GM18861 (cell line): ENCODE results near the gene CALHM3.
"Not testable (repeated sequence)": the region's sequence is repeated elsewhere in the genome, so short reads cannot be mapped to it uniquely, and the experiment has no call there.

Experiments
- ATAC-seq: cut with Tn5 transposase; IDR thresholded peaks from one replicate; pipeline ENCODE4 v1.9.1; 2021; ENCODE audit not compliant: unreplicated experiment

The CALHM3 gene, protein sequence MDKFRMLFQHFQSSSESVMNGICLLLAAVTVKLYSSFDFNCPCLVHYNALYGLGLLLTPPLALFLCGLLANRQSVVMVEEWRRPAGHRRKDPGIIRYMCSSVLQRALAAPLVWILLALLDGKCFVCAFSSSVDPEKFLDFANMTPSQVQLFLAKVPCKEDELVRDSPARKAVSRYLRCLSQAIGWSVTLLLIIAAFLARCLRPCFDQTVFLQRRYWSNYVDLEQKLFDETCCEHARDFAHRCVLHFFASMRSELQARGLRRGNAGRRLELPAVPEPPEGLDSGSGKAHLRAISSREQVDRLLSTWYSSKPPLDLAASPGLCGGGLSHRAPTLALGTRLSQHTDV

DNA sequence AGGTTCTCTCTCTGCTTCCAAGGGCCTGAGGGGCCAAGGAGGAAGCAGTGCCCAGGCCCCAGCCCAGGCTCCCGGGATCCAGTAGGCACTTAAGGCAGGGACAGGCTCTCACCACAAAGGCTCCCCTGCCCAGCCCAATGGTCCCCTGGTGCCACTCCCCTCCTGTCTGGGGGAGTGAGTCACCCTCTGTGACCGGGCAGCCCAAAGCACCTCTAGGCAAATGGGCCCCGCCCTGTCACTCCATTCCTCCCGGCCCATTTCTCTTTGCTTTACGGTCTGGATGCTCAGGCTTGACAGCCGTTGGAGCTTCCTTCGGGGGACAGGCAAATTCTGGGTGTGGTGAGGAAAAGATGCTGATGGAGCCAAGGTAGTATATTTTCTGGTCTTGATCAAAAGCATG lies at the start of gene CALHM3:
Gene CALHM3, minus strand, starts transcription at position 106 of the 400 bp plus-strand sequence. CDS start 208 bp downstream, outside the sequence.
- no peak for ATAC-seq

DNA sequence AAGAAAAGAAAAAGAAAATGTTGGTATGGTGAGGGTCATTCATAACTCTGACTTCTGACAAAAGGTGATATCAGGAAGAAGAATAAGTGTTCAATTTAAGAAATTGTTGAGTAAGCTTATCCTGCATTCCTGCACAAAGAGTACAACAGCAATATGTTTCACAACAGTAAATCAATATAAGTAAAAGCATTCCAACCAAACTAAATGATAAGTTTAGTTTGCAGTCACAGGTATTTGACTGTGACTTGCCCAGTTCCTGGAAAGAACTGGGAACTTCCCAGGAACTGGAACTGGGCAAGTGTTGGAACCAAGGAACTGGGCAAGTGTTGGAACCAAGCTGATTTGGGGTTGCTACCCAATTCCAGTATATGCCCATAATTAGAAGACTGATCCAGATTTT lies 49.5 kb upstream of the CALHM3 start:
- no peak for ATAC-seq

DNA sequence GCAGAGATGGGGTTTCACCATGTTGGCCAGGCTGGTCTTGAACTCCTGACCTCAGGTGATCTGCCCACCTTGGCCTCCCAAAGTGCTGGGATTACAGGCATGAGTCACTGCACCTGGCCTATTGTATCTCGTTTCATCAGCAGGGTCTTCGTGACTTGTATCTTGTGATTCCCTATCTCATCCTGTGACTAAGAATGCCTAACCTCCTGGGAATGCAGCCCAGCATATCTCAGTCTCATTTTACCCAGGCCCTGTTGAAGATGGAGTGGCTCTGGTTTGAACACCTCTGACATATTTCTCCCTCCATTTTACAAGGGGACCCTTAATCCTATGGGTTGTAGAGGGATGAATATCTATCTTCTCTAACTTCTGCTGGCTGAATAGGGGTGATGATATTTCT lies 48.4 kb upstream of the CALHM3 start:
- ATAC-seq: not testable (repeated sequence)

DNA sequence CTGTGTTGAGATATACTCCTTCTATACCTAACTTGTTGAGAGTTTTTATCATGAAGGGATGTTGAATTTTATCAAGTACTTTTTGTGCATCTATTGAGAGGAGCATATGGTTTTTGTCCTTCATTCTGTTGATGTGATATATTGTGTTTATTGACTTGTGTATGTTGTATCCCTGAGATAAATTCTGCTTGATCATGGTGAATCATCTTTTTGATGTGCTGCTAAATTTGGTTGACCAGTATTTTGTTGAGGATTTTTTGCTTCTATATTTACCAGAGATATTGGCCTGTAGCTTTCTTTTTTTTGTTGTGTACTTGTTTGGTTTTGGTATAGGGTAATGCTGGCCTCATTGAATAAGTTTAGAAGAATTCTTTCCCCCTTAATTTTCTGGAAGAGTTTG lies 46.9 kb upstream of the CALHM3 start:
- ATAC-seq: no peak

DNA sequence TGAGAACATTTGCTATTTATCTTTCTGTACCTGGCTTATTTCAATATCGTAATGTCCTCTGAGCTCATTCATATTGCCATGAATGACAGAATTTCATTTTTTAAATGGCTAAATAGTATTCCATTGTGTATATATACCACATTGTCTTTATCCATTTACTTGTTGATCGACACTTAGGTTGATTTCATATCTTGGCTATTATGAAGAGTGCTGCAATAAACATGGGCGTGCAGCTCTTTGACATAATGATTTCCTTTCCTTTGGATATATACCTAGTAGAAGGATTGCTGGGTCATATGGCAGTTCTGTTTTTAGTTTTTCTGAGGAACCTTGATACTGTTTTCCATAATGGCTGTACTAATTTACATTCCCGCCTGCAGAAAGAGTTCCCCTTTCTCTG lies 44.6 kb upstream of the CALHM3 start:
- no peak for ATAC-seq

DNA sequence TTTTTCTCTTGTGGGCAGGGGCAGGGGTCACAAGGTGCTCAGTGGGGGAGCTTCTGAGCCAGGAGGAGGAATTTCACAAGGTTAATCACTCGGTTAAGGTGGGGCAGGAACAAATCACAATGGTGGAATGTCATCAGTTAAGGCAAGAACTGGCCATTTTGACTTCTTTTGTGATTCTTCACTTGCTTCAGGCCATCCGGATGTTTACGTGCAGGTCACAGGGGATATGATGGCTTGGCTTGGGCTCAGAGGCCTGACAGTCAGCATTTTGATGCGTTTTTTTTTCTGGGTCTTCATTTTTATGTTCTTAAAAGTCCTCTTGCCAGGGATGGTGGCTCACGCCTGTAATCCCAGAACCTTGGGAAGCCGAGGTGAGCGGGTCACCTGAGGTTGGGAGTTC lies 43.0 kb upstream of the CALHM3 start:
- ATAC-seq: not testable (repeated sequence)

DNA sequence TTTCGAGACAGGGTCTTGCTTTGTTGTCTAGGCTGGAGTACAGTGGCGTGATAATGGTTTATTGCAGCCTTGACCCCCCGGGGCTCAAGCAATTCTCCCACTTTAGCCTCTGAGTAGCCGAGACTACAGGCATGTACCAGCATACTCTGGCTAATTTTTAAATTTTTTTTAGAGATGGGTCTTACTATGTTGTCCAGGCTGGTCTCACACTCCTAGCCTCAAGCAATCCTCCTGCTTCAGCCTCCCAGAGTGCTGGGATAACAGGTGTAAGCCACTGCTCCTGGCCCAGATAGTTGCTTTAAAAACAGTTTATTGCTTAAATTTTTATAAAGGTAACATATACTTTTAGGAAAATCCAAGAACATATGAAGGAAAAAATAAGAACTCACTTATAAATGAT lies 40.8 kb upstream of the CALHM3 start:
- no peak for ATAC-seq

DNA sequence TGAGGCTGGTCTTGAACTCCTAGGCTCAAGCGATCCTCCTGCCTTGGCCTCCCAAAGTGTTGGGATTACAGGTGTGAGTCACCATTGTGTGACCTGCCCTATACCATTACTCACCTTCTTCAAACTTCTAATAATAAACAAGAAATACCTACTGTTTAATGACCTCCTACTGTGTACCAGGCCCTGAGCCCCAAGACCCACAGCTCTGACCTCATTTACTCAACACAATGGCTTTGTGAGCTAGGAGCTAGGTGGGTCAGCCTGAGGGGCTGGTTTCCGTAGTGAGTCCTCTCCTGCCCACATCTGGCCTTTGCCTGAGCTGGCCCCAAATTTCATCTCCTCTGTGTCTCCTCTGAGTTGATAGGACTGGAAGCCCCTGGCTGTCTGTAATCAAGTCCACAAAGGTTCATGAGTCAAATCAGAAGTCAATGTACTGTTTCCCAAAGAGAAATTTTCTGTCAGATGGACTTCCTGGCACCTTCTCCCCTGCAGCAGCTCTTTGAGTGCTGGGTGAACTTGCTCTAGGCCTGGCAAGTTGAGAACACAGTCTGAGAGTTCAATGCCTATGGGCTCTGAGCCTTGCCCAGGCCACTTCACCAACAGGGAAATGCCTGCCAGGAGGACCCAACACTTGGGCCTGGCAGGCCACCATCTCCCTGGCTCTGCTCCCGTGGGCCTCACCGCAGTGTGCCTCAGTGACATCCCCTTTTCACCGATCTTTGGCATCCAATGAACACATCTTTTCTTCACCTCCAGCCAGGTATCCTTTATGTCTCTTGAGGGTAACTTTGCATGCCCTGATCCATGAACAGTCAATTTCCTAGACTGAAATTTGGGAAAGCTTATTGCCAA lies 38.4 kb upstream of the CALHM3 start:
- no peak for ATAC-seq

DNA sequence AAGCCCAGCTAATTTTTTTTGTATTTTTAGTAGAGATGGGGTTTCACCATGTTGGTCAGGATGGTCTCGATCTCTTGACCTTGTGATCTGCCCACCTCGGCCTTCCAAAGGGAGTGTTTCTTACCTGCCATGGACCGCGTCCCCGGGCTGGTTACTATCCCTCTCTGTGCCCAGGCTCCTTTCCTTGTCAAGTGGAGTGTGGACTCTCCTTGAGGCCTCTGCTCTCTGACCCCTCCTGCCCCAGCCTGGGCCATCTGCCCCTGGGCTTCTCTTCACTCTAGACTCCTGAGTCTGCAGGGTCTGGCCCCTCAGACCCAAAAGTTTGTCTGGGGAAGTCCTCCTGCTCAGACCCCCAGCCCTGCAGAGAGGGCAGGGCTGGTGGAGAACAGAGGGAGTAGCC lies 35.2 kb upstream of the CALHM3 start:
- no peak for ATAC-seq

DNA sequence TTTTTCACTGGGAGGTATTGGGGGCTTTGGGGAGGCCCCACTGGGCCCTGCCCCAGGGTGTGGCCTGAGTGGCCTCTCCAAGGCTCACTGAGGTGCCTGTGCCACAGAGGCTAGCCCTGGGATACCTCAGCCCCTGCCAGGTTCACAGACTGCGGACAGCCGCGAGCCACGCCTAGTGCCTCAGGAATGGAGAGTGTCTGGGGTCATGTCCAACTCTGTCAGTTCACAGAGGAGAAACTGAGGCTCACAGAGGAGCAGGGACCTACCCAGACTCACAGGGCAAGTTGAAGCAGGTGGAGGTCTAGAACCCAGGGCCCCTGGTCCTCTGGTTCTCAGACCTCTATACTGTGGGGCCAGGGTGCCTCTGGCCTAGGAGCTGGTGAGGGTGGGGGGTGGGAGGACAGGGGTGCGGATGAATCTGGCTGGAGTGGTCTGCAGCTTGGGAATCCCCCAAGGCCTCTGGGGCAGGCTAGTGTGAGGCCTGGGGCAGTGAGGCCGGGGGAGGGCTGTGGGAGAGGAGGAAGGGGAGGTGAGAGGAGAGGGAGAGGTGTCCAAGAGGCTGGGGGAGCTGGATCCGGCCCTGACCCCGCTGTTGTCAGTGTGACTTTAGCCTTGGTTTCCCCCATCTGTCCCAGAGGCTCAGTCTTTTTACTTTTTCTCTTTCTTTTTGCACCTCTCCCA lies 34.5 kb upstream of the CALHM3 start:
- ATAC-seq: no peak

DNA sequence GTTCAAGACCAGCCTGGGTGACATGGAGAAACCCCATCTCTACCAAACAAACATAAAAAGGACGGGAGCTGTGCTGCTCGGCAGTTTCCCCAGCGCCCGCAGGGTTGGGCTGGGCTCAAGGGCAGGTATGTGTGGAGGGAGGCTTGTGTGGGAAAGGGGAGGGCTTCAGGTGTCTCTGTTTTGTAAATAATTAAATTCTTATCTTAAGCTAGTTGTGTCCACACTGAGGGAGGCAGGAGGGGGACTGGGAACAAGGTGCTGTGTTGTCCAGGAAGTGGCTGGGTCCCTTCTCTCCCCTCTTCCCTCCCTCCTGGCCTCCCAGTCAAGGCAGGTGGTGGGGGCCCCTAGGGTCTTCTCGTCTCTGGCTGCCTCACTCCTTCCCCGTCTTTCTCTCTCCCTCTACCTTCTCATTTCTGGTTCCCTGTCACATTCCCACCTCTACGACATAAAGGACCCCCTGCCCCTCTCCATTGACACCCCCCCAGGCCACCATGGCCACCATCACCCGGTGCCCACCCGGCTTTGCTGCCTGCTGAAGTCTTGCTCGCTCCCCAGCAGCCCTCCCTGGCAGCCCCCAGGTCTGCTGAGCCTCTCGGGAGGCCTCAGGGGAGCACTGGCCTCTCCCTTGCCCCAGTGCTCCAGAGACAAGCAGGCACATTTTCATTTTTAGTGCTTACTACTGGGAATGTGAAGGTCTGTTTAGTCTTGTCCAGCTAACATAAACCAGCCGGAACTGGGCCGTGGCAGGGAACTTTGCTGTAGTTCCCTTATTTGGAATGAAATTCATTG lies 33.7 kb upstream of the CALHM3 start:
- no peak for ATAC-seq

DNA sequence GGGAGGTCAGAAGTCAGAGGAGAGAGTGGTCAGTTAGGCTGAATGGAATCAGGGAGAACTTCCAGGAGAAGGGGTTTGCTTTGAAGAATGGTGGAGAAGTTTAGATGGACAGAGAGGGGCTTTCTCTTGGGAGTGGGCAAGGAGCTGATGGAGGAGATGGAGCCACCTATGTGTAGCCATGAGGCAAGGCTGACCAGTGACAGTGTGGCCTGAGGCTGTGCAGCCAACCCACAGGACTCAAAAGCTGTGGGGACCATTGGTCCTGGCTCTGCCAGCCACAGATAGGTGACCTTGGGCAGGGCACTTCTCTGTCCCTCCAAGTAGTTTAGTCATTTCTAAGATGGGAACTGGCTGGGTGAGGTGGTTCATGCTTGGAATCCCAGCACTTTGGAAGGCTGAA lies 33.1 kb upstream of the CALHM3 start:
- no peak for ATAC-seq

DNA sequence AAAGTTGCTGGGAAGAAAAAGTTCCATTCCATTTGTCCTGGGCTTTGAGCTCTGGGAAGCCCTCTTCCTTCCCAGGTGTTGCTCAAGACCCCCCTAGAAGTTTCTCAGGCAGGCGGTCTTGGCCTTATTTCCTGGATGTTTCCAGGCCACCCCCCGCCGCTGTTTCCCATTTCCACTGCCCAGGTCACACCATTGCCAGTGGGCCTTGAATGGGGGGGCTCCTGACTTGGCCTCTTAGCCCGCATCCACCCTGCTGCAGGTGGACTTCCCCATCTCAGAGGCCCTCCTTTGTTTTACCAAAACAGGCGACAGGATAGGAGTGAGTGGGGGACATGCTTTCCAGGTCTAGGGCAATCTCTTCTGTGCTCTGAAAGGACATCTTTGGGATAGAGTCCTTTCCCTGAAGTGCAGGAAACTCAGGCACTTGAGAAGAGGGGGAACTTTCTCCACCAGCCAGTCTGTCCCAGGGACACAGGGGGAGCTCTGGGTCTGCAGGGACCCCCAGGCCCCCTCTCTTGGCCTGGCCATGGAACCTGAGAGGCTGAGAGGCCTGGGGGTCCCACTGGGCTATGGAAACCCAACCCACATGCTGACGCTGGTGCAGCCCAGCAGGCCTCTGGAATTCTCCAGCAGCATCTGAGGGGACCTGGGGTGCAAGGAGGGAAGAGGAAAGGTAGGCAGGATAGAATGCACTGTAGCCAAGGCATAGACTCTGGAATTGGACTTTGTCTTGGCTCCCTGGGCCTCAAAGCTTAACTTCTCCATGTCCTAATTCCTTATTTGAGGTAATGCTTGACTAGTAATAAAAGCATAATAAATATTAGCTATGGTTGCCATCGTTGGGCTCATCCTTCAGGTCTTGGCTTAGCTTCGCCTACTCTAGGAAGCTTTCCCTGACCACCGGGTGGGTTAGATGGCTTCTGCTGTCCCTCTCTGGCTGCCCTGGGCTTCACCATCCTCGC lies 32.0 kb upstream of the CALHM3 start:
- no peak for ATAC-seq

DNA sequence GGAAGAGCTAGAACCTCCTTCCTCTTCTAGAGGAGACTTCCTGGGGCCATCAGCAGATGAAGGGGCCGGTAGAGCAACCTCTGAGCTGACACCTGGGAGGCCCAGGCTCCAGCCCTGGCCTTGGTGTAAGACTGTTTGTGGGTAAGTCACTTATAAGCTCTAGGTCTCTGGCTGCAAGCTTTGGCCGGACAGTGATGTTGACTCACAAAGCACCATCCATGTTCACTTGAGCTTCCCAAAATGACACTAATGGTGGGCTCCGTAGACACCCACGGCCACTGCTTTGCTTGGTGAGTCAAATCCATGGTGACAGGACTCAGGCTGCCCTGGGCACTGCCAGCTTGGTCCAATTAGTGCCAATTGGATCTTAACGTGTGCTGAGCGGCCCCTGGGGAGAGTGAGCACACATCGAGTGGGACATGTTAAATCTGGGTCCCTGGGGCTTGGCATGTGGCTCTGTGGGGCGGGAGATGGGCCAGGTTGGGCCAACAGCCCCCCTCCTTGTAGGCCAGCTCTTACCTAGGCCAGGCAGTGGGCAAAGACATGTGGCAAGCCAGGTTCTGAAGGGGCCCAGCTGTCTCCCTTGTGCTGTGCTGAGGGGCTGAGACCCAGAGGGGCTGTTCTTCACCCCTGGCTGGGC lies 31.1 kb upstream of the CALHM3 start:
- no peak for ATAC-seq

DNA sequence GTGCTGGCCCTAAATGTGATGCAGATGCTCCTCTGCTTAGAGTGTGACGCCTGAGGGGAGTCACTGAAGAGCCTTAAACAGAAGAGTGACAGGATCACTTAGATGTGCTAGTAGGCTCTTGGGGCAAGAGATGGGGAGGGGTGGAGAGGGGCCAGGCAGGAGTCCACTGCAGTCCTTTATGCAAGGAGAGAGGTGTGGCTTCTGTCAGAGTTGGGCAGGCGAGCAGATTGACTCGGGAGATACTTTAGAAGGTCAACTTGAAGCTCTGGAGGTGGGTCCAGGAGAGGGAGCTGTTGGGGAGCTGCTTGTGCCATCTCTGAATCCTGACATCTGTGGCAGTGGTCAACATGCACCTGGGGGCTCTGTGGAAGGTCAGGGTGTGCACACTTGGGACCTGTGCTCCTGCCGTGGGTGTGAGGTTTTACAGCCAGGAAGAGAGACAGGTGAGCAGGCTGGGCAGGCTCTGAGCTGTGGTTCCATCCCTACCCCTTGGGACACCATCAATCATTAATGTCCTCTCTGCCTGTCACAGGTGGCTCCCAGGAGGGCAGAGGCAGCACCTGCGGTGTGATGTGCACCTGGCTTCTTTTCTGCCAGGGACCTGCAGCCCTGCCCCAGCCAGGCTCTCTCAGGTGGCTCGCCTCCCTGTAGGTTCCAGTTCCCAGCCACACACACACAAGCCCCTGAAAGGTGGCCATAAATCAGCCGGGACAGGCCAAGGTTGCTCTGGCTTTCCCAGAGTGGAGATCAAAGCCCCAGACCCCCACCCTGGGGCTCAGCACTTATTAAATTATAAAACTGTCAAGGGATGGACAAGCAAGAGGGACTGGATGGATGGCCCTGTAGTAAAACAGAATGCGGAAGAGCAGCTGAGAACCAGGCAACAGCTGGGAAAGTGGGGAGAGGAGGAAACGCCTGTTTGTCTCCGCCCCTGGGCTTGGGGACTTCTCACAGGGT lies 28.5 kb upstream of the CALHM3 start:
- no peak for ATAC-seq

DNA sequence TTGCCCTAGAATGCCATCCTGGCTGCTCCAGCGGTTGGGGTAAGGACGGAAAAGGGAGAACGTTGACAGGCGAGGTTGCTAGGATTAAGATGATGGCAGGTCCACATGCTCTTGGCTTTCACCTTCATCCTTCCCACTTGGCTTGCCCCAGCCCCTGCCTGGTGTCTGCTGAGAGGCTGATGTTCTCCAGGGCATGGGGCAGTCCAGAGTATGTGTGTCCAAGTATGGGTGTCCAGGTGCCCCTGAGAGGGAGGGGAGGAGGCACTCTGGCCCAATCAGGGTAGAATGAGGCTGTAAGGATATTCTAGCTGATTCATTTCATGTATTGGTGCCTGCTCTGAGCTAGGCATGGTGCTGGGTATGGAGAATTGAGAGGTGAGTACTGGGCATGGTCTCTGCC lies 27.0 kb upstream of the CALHM3 start:
- no peak for ATAC-seq

DNA sequence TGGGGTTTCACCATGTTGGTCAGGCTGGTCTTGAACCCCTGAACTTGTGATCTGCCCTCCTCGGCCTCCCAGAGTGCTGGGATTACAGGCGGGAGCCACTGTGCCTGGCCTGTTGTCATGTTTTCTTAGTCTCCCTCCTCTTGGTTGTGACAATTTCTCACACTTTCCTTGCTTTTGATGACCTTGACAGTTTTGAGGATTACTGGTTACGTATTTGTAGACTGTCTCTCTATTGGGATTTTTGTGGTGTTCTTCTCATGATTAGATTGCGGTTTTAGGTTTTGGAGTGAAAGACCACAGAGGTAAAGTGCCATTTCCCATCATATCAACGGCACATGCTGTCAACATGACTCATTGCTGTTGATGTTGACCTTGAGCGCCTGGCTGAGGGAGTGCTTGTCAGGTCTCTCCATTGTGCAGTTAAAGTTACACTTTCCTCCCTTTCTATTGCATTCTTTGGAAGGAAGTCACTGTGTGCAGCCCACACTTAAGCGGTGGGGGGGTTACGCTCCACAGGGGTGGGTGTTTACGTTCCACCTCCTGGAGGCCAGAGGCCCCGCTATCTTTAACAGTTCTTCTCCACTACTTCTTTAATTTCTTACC lies 25.2 kb upstream of the CALHM3 start:
- ATAC-seq: no peak

DNA sequence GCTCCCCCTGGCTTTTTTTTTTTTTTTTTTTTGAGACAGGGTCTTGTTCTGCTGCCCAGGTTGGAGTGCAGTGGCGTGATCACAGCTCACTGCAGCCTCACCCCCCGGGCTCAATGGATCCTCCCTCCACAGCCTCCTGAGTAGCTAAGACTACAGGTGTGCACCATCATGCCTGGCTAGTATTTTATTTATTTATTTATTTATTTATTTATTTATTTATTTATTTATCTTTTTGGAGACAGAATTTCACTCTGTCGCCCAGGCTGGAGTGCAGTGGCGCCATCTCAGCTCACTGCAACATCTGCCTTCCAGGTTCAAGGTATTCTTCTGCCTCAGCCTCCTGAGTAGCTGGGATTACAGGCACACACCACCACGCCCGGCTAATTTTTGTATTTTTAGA lies 24.7 kb upstream of the CALHM3 start:
- not testable (repeated sequence) for ATAC-seq
